ENCODE data around the gene CORO2B.

The CORO2B gene

GRCh38 chr15:68550498-68551295 is 28.1 kb upstream of the CORO2B start:
- no peak overlapping the region for H3K27ac Mint-ChIP-seq
- H3K36me3 Mint-ChIP-seq (ENCODE audit: low read depth) = no peaks in the 10 kb centered on the region
- H3K9me3 Mint-ChIP-seq = no peaks in the 10 kb centered on the region
- H3K27me3 Mint-ChIP-seq = peaks cover 50% of the 10 kb centered on the region
- peak; percentile 84 for DNase-seq
- no peak overlapping the region for H3K4me3 Mint-ChIP-seq
- peaks cover 6% of the 10 kb centered on the region for H3K4me1 Mint-ChIP-seq (ENCODE audit: low read depth)

- Mint-ChIP-seq H3K4me1 (ENCODE audit: low read depth) (peaks cover 6% of the 10 kb centered on the region), H3K27ac (no peak overlapping the region), H3K9me3 (no peaks in the 10 kb centered on the region), H3K36me3 (ENCODE audit: low read depth) (no peaks in the 10 kb centered on the region), H3K4me3 (no peak overlapping the region), H3K27me3 (peaks cover 53% of the 10 kb centered on the region)
- DNase-seq = no peak
Observed at GRCh38 chr15:68551296-68551635, 27.5 kb upstream of the CORO2B start.

- H3K4me1 Mint-ChIP-seq (ENCODE audit: low read depth) = peaks cover 6% of the 10 kb centered on the region
- H3K4me3 Mint-ChIP-seq = no peak overlapping the region
- H3K27ac Mint-ChIP-seq = no peak overlapping the region
- no peak for DNase-seq
- no peaks in the 10 kb centered on the region for H3K9me3 Mint-ChIP-seq
- no peaks in the 10 kb centered on the region for H3K36me3 Mint-ChIP-seq (ENCODE audit: low read depth)
- H3K27me3 Mint-ChIP-seq = peaks cover 58% of the 10 kb centered on the region
Observed at GRCh38 chr15:68552344-68552743, 26.4 kb upstream of the CORO2B start.

GRCh38 chr15:68552773-68553172 is 26.0 kb upstream of the CORO2B start:
- H3K27ac Mint-ChIP-seq = no peak overlapping the region
- no peaks in the 10 kb centered on the region for H3K36me3 Mint-ChIP-seq (ENCODE audit: low read depth)
- no peak for DNase-seq
- no peaks in the 10 kb centered on the region for H3K9me3 Mint-ChIP-seq
- peaks cover 6% of the 10 kb centered on the region for H3K4me1 Mint-ChIP-seq (ENCODE audit: low read depth)
- no peak overlapping the region for H3K4me3 Mint-ChIP-seq
- peaks cover 62% of the 10 kb centered on the region for H3K27me3 Mint-ChIP-seq

GRCh38 chr15:68553314-68553993 is 25.3 kb upstream of the CORO2B start:
- Mint-ChIP-seq H3K9me3 (no peaks in the 10 kb centered on the region), H3K4me3 (no peak overlapping the region), H3K27ac (no peak overlapping the region), H3K27me3 (peaks cover 68% of the 10 kb centered on the region), H3K36me3 (ENCODE audit: low read depth) (no peaks in the 10 kb centered on the region), H3K4me1 (ENCODE audit: low read depth) (peaks cover 3% of the 10 kb centered on the region)
- no peak for DNase-seq

GRCh38 chr15:68553994-68554720 is 24.6 kb upstream of the CORO2B start:
- peaks cover 6% of the 10 kb centered on the region for H3K4me1 Mint-ChIP-seq (ENCODE audit: low read depth)
- peaks cover 74% of the 10 kb centered on the region for H3K27me3 Mint-ChIP-seq
- H3K9me3 Mint-ChIP-seq = no peaks in the 10 kb centered on the region
- no peaks in the 10 kb centered on the region for H3K36me3 Mint-ChIP-seq (ENCODE audit: low read depth)
- peak; percentile 64 for DNase-seq
- H3K27ac Mint-ChIP-seq = no peak overlapping the region
- H3K4me3 Mint-ChIP-seq = no peak overlapping the region

GRCh38 chr15:68554721-68555678 is 23.8 kb upstream of the CORO2B start:
- no peak for DNase-seq
- H3K9me3 Mint-ChIP-seq = no peaks in the 10 kb centered on the region
- H3K27ac Mint-ChIP-seq = no peak overlapping the region
- peaks cover 75% of the 10 kb centered on the region for H3K27me3 Mint-ChIP-seq
- no peaks in the 10 kb centered on the region for H3K36me3 Mint-ChIP-seq (ENCODE audit: low read depth)
- peaks cover 14% of the 10 kb centered on the region for H3K4me1 Mint-ChIP-seq (ENCODE audit: low read depth)
- H3K4me3 Mint-ChIP-seq = no peak overlapping the region

GRCh38 chr15:68555679-68556037 is 23.1 kb upstream of the CORO2B start:
- DNase-seq = no peak
- Mint-ChIP-seq H3K9me3 (no peaks in the 10 kb centered on the region), H3K4me3 (no peak overlapping the region), H3K27ac (no peak overlapping the region), H3K4me1 (ENCODE audit: low read depth) (peaks cover 17% of the 10 kb centered on the region), H3K27me3 (peaks cover 74% of the 10 kb centered on the region), H3K36me3 (ENCODE audit: low read depth) (no peaks in the 10 kb centered on the region)

- no peaks in the 10 kb centered on the region for H3K9me3 Mint-ChIP-seq
- no peaks in the 10 kb centered on the region for H3K36me3 Mint-ChIP-seq (ENCODE audit: low read depth)
- H3K27me3 Mint-ChIP-seq = peaks cover 76% of the 10 kb centered on the region
- H3K27ac Mint-ChIP-seq = no peak overlapping the region
- peaks cover 17% of the 10 kb centered on the region for H3K4me1 Mint-ChIP-seq (ENCODE audit: low read depth)
- H3K4me3 Mint-ChIP-seq = no peak overlapping the region
- DNase-seq = no peak
Observed at GRCh38 chr15:68556139-68556990, 22.4 kb upstream of the CORO2B start.

GRCh38 chr15:68557469-68558317 is 21.1 kb upstream of the CORO2B start:
- peaks cover 76% of the 10 kb centered on the region for H3K27me3 Mint-ChIP-seq
- no peaks in the 10 kb centered on the region for H3K36me3 Mint-ChIP-seq (ENCODE audit: low read depth)
- no peak overlapping the region for H3K27ac Mint-ChIP-seq
- no peak overlapping the region for H3K4me3 Mint-ChIP-seq
- DNase-seq = no peak
- H3K9me3 Mint-ChIP-seq = no peaks in the 10 kb centered on the region
- H3K4me1 Mint-ChIP-seq (ENCODE audit: low read depth) = peaks cover 17% of the 10 kb centered on the region

- H3K36me3 Mint-ChIP-seq (ENCODE audit: low read depth) = no peaks in the 10 kb centered on the region
- peak; percentile 34 for DNase-seq
- H3K27me3 Mint-ChIP-seq = peaks cover 67% of the 10 kb centered on the region
- peaks cover 17% of the 10 kb centered on the region for H3K4me1 Mint-ChIP-seq (ENCODE audit: low read depth)
- H3K4me3 Mint-ChIP-seq = peak overlapping the region; percentile 67
- no peaks in the 10 kb centered on the region for H3K9me3 Mint-ChIP-seq
- no peak overlapping the region for H3K27ac Mint-ChIP-seq
Observed at GRCh38 chr15:68558318-68559305, 20.2 kb upstream of the CORO2B start.

All from activated T-cell treated with anti-CD3 and anti-CD28 coated beads, Interleukin-2, amount 50 U/mL, for 24 hours (primary cell).